Ishikawa (cell line): Measurements from ENCODE around the gene MRTFA.

Experiments
- CEBPB ChIP-seq: IDR thresholded peaks from 2 replicates; pipeline ENCODE4 v1.6.1; 2012
- CREB1 ChIP-seq: IDR thresholded peaks from 2 replicates; pipeline ENCODE4 v1.6.1; 2012; ENCODE audit warnings: low read depth
- EGR1 ChIP-seq: IDR thresholded peaks from 2 replicates; pipeline ENCODE4 v1.6.1; 2012
- EP300 ChIP-seq: IDR thresholded peaks from 2 replicates; pipeline ENCODE4 v1.6.1; 2012; ENCODE audit warnings: borderline replicate concordance
- FOXM1 ChIP-seq: IDR thresholded peaks from 2 replicates; pipeline ENCODE4 v1.6.1; 2012; ENCODE audit warnings: low read depth, borderline replicate concordance
- NFIC ChIP-seq: IDR thresholded peaks from 2 replicates; pipeline ENCODE4 v1.6.1; 2012
- RAD21 ChIP-seq: IDR thresholded peaks from 2 replicates; pipeline ENCODE4 v1.6.1; 2012; ENCODE audit warnings: low read depth
- TAF1 ChIP-seq: IDR thresholded peaks from 2 replicates; pipeline ENCODE4 v1.6.1; 2012; ENCODE audit warnings: low read depth, mild to moderate bottlenecking
- TCF12 ChIP-seq: IDR thresholded peaks from 2 replicates; pipeline ENCODE4 v1.6.1; 2012; ENCODE audit warnings: low read depth
- TEAD4 ChIP-seq: IDR thresholded peaks from 2 replicates; pipeline ENCODE4 v1.6.1; 2012
- YY1 ChIP-seq: IDR thresholded peaks from 2 replicates; pipeline ENCODE4 v1.6.1; 2012; ENCODE audit warnings: low read depth
- ZBTB7A ChIP-seq: IDR thresholded peaks from 2 replicates; pipeline ENCODE4 v1.6.1; 2012; ENCODE audit warnings: low read depth
- TF ChIP-seq, protein P1 (sequence below): IDR thresholded peaks from 2 replicates; pipeline ENCODE4 v1.6.1; 2012; ENCODE audit warnings: low read depth, mild to moderate bottlenecking
- TF ChIP-seq, protein P2 (sequence below): IDR thresholded peaks from 2 replicates; pipeline ENCODE4 v1.6.1; 2012
- TF ChIP-seq, protein P3 (sequence below): IDR thresholded peaks from 2 replicates; pipeline ENCODE4 v1.6.1; 2012

The MRTFA gene

DNA sequence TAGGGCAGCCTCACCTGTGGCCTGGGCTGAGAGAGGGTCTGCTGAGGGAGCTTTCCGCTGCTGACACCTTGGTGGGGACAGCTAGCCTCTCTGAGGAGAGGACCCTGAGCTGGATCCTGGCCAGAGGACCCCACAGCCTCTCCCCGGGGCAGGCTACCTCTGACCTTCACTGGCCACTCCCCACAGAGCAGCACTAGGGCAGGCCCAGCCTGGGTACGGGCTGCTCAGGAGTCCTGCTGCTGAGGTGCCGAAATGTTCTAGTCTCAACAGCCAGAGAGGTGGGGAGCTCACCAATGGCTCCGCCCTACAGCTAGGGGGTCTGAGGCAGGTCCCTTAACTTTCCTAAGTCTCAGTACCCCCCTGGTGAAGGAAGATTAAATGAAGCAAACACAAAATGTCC is 218.6 kb downstream of the MRTFA start:
- TF ChIP-seq FOXM1 (no peak), NFIC (no peak), ZBTB7A (no peak), CREB1 (no peak), RAD21 (no peak), TCF12 (no peak)
- TF ChIP-seq, protein P1, sequence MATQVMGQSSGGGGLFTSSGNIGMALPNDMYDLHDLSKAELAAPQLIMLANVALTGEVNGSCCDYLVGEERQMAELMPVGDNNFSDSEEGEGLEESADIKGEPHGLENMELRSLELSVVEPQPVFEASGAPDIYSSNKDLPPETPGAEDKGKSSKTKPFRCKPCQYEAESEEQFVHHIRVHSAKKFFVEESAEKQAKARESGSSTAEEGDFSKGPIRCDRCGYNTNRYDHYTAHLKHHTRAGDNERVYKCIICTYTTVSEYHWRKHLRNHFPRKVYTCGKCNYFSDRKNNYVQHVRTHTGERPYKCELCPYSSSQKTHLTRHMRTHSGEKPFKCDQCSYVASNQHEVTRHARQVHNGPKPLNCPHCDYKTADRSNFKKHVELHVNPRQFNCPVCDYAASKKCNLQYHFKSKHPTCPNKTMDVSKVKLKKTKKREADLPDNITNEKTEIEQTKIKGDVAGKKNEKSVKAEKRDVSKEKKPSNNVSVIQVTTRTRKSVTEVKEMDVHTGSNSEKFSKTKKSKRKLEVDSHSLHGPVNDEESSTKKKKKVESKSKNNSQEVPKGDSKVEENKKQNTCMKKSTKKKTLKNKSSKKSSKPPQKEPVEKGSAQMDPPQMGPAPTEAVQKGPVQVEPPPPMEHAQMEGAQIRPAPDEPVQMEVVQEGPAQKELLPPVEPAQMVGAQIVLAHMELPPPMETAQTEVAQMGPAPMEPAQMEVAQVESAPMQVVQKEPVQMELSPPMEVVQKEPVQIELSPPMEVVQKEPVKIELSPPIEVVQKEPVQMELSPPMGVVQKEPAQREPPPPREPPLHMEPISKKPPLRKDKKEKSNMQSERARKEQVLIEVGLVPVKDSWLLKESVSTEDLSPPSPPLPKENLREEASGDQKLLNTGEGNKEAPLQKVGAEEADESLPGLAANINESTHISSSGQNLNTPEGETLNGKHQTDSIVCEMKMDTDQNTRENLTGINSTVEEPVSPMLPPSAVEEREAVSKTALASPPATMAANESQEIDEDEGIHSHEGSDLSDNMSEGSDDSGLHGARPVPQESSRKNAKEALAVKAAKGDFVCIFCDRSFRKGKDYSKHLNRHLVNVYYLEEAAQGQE = no peak
- TF ChIP-seq, protein P2, sequence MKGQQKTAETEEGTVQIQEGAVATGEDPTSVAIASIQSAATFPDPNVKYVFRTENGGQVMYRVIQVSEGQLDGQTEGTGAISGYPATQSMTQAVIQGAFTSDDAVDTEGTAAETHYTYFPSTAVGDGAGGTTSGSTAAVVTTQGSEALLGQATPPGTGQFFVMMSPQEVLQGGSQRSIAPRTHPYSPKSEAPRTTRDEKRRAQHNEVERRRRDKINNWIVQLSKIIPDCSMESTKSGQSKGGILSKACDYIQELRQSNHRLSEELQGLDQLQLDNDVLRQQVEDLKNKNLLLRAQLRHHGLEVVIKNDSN = no peak

DNA sequence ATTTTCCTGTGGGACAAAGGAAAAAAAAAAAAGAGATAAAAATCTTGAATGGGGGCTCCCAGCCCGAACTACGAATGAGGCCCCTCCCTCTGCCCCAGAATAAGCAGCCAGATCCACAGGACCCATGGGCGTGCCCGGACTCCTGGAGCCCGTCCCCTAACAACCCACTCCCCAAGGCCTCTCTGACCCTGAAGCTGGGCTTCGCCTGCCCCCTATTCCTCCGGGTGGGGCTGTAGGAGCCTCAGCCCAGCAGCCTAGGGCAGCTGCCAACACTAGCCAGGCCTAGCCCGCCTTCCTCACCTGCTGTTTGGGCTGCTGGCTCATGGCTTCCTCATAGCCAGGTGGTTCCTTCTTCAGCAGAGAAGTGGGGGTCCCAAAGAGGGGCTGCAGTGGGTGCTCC is 219.5 kb downstream of the MRTFA start:
- no peak for TF ChIP-seq TAF1
- TF ChIP-seq CEBPB = no peak

DNA sequence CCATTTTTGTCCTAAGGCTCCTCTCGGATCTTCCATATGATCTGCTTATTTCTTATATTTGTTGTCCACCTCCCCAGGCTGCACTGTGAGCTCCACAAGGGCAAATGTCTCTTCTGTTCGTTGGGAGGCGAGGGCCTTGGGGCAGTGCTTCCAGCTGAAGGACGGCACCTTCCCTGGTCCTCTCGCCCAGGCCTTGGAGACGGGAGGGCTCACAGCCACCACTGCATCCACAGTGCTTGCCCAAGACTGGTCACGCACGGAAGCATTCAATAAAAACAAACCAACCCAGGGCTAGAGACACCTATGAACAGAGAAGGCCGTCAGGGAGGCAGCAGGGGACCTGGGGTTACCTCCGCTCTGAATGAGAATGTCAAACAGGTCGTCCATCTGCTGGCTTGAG is 219.9 kb downstream of the MRTFA start:
- TF ChIP-seq TAF1 = no peak
- TF ChIP-seq, protein P1 = no peak
- TF ChIP-seq FOXM1 = no peak
- no peak for TF ChIP-seq EP300
- no peak for TF ChIP-seq RAD21
- TF ChIP-seq, protein P2 = no peak
- TF ChIP-seq EGR1 = no peak
- TF ChIP-seq, protein P3, sequence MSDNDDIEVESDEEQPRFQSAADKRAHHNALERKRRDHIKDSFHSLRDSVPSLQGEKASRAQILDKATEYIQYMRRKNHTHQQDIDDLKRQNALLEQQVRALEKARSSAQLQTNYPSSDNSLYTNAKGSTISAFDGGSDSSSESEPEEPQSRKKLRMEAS = no peak
- no peak for TF ChIP-seq YY1
- no peak for TF ChIP-seq TCF12
- no peak for TF ChIP-seq ZBTB7A
- no peak for TF ChIP-seq TEAD4
- no peak for TF ChIP-seq CREB1
- no peak for TF ChIP-seq CEBPB

DNA sequence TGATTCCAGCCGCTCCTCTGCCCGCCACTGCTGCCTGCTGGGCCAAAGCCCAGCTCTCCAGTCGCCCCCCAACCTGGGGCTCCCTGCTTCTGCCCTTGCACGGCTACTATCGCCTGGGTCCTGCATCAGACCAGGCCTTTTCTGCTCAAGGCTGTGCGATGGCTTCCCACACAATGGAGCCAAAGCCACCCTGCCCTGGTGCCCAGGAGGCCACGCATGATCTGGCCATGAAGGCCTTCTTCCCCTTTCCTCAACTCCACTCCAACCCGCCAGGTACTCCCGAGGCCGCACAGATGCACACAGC is 220.3 kb downstream of the MRTFA start:
- TF ChIP-seq TEAD4 = no peak
- TF ChIP-seq, protein P3 = no peak
- TF ChIP-seq YY1 = no peak
- TF ChIP-seq FOXM1 = no peak
- no peak for TF ChIP-seq EP300
- TF ChIP-seq ZBTB7A = no peak
- no peak for TF ChIP-seq TCF12
- TF ChIP-seq, protein P1 = no peak
- TF ChIP-seq RAD21 = no peak
- TF ChIP-seq CEBPB = no peak
- TF ChIP-seq NFIC = no peak
- no peak for TF ChIP-seq EGR1
- TF ChIP-seq CREB1 = no peak
- TF ChIP-seq, protein P2 = no peak
- TF ChIP-seq TAF1 = no peak
